ENCODE measurements around the gene SIX6.
"Not testable (repeated sequence)": the region's sequence is repeated elsewhere in the genome, so short reads cannot be mapped to it uniquely, and the experiment has no call there.

Gene SIX6

DNA sequence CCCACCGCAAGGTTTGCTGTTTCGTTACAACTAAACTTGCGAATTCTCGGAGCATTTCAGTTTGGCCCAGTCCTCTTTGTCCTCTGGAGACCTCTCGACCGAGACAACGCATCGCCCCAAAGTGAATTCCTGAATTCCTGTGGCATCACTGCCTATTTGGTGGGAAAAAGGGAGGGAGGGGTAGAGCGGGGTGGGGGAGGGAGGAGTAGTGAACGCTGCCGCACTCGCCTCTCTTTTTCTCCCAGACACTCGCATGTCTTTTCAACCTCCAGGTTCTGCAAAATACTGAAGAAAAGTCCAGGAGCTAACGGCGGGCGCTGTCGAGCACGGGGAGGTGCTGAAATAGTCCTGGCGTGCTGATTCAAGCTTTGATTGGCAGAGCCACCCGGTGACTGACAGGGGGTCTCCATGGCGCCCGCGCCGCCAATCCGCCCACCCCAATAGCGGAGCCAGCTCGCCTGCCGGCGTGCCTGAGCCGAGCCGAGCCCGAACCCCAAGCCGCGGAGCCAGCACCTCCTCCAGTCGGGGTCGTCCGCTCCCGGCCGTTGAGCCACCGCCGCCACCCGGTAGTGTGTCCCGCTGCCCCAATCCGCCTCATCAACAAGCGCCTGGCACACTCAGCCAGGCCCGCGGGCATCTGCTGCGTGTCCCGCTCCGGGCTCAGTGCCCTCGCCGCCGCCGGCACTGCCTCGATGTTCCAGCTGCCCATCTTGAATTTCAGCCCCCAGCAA is at the start of gene SIX6:
Gene SIX6 (plus strand): TSS at position 440 of the 731 bp plus-strand sequence. CDS start 253 bp downstream, at position 693.
- in situ Hi-C loops (cut with MboI; ENCODE audit: low sequenced_read_pairs), result no loop called here

DNA sequence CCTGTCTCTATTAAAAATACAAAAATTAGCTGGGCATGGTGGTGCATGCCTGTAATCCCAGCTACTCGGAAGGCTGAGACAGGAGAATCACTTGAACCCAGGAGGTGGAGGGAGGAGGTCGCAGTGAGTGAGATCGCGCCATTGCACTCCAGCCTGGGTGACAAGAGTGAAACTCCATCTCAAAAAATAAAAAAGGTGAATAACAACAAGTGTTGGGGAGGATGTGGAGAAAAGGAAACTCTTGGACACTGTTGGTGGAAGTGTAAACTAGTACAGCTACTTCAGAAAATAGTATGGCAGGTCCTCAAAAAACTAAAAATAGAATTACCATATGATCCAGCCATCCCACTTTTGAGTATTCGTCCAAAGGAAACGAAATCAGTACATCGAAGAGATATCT is 28.7 kb upstream of the SIX6 start:
- in situ Hi-C loops (cut with MboI; ENCODE audit: low sequenced_read_pairs), result not testable (repeated sequence)

DNA sequence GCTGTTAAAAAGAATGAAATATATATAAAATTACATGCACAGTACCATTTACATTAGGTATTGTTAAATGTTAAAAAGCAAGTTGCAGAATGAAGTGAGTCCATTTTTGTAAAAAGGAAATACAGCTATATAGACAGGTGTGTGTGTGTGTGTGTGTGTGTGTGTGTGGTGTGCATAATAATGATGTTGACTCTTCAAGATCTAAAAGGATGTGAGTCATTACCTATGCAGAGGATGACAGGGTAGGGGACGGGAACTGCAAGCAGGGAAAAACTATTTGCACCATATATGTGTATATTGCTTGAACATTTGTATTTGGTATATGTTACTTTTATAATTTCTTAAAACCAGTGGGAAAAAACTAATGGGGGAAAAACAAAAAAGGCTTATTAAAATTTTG is 26.2 kb upstream of the SIX6 start:
- in situ Hi-C loops (cut with MboI; ENCODE audit: low sequenced_read_pairs), result no loop called here

DNA sequence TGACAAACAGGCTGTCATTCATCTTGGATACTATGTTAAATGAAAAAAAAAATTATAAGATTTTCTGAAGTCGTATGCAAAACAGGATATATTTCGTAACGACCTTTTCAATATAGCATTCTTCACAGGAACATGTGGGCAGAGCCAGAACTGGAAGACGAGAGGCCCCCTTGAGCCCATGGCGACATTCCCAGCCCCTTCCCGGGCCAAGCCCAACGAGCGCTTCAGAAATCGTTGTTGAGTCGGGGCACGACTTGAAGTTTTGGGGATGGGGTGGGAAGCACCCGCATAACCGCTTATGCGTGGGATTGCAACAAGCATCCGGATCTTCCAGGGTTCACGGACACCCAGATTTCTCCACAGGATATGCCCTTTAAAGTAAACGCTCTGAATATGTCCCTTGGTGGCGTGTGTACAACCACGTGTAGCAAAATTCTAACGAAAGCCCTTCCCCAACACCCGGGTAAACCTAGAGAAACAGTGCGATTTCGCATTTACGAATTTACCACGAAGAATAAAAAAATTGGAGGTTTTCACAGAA is 23.8 kb upstream of the SIX6 start:
- in situ Hi-C loops (cut with MboI; ENCODE audit: low sequenced_read_pairs), result no loop called here

DNA sequence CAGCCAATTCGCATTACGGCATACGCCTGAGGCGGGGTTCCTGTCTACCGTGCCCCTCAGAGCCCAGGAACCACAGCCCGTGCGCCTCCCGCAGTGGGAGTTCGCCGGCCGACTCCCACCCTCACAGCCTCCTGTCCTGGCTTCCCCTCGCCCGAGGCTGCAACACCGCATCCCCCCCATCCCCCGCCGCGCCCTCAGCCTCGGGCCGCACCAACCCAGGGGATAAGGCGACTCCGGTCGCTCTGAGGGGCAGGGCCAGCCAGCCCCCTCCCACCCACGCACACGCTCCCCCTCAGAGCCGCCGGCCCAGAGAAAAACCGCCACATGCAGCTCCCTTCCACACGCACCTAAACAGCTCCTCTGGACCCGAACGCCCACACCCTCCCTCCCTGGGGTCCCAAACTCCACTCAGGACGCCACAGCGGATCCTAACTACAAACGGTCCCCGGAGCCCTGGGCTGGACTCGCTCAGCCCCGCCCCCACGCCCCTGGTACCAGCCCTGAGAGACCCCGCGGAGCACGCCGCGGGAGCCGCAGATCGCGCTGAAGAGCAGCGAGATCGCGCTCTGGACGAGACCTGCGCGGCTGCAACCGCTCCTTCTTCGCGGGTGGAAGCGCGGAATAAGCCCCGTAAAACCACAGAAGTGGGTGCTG is 23.2 kb upstream of the SIX6 start, which contains the start of gene C14orf39:
Gene C14orf39 (minus strand): TSS at position 466 of the 654 bp plus-strand sequence. CDS start 985 bp downstream, outside the sequence.
- in situ Hi-C loops (cut with MboI; ENCODE audit: low sequenced_read_pairs), result no loop called here

DNA sequence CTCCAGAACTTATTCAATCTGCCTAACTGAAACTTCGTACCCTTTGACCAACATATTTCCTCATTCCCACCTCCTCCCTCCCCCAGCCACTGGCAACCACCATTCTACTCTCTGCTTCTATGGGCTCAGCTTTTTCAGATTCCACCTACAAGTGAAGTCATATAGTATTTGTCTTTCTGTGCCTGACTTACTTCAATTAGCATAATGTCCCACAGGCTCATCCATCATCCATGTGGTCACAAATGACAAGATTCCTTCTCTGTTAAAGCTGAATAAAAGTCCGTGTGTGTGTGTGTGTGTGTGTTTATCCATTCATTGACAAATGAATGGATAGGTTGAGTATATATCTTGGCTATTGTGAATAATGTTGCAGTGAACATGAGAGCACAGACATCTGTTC is 21.7 kb upstream of the SIX6 start:
- in situ Hi-C loops (cut with MboI; ENCODE audit: low sequenced_read_pairs), result no loop called here

DNA sequence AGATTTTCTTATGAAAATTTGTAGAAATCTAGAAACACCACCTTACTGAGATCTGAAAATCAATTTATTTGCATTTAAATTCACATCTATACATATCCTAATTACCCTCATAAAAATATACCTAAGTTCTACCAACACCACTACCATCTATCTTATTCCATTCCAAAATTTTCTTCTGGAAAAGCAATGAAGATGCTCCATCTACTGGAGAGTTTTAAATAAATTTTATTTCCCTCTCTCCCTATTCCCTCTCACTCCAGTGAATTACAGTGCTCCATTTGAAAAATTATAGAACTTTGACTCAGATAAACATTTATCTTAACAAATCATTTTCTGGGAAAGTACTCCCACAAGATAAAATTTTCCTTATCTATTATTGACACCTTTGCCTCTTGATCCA is 20.8 kb upstream of the SIX6 start:
- in situ Hi-C loops (cut with MboI; ENCODE audit: low sequenced_read_pairs), result no loop called here

DNA sequence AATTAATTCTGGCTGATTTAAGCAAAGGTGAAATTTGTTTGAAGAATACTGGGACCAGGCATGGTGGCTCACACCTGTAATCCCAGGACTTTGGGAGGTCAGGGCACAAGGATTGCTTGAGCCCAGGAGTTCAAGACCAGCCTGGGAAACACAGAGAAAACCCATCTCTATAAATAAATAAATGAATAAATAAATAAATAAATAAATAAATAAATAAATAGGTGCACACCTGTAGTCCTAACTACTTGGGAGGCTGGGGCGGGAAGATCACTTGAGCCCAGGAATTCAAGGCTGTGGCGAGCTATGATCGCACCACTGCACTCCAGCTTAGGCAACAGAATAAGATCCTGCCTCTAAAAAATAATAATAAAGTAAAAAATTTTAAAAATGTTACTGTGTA is 18.7 kb upstream of the SIX6 start:
- in situ Hi-C loops (cut with MboI; ENCODE audit: low sequenced_read_pairs), result no loop called here

DNA sequence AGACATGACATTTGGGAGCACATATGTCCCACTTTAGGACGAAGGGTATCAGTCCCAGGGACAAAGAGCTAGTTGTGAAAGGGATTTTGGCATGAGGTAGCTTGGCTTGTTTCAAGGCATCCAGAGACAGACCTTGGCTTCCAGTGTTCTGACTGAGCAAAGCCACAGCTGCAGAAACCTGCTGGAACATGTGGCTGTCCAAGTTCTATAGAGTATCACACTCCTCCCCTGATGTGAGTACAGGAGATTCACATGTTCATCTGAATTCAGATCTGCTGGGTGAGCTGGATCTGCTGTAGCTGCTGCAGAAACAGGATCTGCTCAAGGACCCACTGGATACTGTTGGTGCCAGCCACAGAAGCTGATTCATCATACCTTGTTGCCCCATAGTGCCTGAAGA is 13.0 kb upstream of the SIX6 start:
- in situ Hi-C loops (cut with MboI; ENCODE audit: low sequenced_read_pairs), result no loop called here

DNA sequence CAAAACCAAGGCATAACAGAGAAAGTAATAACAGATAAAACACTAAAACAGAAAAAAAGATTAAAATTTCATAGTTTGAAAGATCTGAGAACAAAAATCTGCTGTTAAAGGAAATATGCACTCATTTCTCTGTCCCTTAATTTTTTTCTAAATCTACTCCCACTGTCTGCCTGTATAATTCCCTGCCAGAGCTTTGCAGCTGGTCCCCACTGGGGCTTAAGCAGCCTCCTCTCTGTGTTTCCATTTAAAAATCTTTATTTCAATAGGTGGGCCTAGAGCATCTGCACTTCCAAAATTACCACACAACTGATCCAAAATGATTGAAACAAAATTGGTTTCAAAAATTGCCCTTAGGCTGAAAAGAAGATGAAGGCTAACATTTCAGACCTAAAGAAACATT is 6.4 kb upstream of the SIX6 start:
- in situ Hi-C loops (cut with MboI; ENCODE audit: low sequenced_read_pairs), result no loop called here

DNA sequence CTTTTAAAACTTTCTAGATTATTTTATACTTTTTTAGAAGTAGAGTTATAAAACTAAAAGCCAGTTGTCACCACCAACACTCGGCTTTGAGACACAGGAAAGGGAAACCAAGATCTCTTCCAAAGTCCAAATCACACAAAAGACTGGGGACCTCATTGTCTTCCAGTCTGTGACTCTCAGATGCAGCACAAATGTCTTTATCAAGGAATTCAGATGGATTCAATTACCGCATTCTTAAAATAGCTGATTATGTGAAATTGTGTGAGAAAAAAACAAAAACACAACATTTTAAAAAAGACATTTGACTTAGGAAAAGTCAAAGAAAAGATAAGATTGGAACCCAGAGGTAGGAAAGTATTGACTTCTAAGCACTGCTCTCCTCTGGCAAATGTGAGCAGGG is 3.5 kb upstream of the SIX6 start:
- in situ Hi-C loops (cut with MboI; ENCODE audit: low sequenced_read_pairs), result no loop called here

DNA sequence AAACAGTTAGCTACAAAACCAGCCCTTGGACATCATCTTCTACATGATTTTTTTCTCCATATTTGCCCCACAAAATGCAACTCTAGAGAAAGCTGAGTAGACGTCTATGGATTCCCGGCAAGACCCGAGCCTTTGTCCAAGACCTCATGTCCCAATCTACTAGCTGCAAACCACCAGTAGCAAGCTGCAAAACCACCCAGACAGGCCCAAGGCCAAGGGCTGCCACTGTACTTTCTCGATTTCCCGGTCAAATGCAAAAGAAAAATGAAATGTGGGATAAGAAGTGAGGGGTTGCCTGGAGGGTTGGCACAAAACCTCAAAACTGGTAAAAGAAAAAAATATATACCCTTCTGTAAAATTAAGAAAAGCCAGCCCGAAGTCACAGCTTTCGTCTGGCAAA is 2.9 kb upstream of the SIX6 start:
- in situ Hi-C loops (cut with MboI; ENCODE audit: low sequenced_read_pairs), result no loop called here

DNA sequence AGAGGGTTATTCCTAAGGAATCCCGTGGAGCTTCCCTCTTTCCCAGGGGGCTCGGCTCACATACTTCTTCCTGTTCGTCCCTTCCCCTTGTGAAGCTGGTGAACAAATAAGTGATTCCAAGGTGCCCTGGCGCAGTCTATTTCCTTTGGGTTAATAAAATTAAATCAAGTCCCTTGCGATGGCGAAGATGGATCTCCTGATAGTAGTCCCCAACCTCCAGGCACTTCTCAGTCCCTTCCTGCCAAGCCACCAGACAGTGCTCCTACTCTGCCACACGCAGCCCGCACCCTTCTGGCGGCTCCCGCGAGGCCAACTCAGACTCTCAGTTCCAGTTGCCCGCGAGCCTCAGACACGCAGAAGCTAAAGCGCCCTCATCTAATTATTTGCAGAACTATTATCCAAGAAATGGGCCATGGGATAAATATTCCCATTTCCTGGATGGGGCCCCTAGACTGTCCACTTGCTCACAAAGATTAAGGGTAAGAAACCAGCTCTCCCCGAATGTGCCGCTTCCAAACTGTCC is 2.4 kb upstream of the SIX6 start:
- in situ Hi-C loops (cut with MboI; ENCODE audit: low sequenced_read_pairs), result no loop called here

DNA sequence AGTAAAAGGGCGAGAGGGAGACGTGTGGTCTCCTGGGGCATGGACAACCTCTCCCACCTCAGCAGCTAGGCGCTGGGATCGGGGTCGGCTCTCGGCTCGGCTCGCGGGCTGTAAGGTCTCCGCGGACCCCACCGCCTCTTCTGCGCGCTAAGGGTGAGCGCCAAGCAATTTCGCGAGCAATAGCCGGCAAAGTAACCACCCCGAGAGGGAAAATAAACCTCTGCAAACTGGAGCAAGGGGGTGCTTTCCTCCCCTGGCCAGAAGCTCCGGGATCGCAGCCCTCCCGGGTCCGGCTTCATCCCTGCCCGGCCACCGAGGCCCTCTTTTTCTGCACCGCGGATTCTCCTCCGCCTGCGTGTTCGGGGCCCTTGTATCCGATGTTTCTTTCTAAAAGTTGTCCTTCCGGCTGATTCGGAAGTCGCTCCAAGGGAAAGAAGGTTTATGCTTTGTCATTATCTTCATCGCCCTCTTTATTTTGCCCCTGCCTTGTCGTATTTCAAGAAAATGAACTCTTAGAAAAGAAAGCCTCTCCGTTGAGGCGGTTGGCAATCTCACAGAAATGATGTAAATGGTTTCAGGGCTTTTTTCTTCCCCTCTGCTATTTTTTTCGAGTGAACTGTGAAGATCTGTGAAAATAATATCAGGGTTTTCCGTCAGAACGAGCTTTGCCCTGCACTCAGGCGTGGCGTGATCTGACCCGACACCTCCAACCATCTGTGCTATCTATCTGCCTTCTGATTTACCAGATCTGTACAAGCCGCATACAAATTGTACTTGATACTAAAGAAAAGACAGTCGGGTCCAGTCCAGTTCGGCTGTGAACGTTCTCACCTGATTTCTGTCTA is 1.7 kb upstream of the SIX6 start:
- in situ Hi-C loops (cut with MboI; ENCODE audit: low sequenced_read_pairs), result no loop called here

DNA sequence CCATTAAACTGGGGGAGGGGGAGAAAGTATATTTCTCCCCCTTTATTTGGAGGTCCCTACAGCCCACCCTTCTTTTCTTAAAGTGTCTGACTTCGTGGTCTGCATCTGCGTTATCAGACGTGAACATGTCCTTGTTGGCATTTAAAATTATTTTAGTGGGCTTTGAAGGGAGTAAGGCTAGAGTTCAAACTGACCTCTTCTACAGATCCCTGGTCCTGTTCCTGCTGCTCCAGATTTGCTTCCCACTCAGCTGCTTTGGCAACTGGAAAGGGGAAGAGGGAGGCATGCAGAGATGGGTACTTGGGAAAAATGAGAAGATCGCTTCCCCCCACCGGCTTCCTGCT is 611 bp upstream of the SIX6 start:
- in situ Hi-C loops (cut with MboI; ENCODE audit: low sequenced_read_pairs), result no loop called here

DNA sequence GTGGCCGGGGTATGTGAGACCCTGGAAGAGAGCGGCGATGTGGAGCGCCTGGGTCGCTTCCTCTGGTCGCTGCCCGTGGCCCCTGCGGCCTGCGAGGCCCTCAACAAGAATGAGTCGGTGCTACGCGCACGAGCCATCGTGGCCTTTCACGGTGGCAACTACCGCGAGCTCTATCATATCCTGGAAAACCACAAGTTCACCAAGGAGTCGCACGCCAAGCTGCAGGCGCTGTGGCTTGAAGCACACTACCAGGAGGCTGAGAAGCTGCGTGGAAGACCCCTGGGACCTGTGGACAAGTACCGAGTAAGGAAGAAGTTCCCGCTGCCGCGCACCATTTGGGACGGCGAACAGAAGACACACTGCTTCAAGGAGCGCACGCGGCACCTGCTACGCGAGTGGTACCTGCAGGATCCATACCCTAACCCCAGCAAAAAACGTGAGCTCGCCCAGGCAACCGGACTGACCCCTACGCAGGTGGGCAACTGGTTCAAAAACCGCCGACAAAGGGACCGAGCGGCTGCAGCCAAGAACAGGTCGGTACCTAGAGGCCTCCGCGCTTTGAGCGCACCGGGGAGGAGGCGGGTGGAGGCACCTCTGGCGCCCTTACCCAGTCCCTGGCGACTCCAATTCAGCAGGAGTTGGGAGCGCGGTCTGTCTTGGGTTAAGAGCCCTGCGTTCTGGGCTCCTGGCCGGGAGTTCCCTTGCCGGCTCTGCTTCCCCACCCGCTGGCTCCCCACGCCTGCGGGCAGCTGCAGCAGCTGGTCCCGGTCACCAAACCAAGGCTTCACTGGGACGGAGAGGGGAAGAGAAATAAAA is 700 bp downstream of the SIX6 start:
- in situ Hi-C loops (cut with MboI; ENCODE audit: low sequenced_read_pairs), result no loop called here

DNA sequence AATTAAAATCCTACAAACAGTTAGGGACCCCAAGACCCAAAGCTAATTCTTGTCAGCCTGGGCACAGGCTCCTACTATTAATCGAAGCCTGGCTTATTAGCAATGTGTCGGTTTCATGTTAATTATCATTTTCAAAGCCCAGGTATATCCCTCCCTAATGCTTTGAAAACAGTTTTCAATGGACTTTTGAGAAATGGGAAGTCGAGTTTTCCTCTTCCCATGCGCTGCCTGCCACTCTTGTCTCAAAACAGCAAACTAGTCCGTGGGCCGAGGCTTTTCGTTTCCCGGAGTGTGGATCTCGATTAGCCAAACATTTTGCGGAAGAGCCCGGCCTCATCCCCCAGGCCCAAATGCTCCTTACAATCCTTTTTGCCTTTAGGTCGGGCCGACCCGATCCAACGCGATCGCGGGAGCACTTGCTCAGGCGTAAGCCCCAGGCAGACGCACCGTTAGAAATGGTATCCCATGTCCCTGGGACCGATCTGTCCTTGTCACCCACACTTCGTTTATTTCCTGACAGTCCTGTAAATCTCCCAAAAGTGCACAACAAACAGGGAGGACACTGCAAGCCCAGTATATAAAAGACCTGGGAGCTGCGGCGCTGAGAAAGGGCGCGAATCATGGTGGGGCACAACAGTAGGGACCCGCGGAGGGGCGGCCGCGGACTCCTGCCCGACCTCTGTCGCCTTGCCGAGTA is 1.5 kb downstream of the SIX6 start:
- in situ Hi-C loops (cut with MboI; ENCODE audit: low sequenced_read_pairs), result no loop called here

DNA sequence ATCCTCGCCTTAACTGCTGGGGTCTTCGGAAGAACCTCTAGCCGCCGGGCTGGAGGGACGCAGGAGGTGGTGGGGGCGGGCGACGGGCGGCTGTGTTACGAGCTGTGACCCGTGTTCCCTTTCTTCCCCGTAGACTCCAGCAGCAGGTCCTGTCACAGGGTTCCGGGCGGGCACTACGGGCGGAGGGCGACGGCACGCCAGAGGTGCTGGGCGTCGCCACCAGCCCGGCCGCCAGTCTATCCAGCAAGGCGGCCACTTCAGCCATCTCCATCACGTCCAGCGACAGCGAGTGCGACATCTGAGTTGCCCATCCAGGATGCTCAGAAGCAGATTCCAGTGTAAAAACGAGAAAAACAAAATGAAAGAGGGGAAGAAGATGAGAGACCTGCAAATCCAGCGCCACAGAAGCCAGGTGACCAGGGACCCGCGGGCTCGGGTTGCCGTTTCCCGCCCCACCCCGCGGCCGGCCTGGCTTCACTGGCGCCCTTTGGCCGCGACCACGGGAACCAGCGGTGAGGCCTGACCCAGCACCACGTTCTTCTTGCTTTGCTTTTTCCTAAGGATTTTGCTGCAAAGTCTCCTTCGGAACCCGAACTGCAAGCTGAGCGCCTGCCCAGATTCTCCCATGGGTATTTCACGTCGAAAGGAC is 2.1 kb downstream of the SIX6 start:
- in situ Hi-C loops (cut with MboI; ENCODE audit: low sequenced_read_pairs), result no loop called here

DNA sequence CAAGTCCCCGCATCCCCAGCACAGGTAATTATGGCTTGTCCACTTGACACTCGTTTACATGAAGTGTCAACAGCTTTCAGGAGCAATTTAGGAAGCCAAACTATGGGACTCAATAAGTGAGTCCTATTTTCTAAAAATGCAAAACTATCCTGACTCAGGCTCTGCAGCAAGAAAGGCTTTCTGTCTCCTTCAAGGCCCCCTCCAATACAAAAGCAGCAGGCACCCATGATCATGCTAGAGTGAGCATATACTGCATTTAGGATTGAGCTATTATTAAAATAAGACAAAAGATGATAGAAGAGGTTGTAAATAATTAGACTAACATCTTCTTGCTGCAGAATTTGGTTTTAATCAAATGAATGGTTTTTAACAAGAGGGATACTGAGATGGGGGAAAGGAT is 3.2 kb downstream of the SIX6 start:
- in situ Hi-C loops (cut with MboI; ENCODE audit: low sequenced_read_pairs), result no loop called here
